Spleen (tissue), 11 donors: ENCODE results near the gene MICAL2. TPM values are rescaled to one million over a fixed set of nuclear protein-coding genes. Genes with fewer than 3 reads are reported as not detected.

Experiments used
- DNase-seq: peaks from one replicate; pipeline ENCODE4 v3.0.0-alpha.2; 2020
- H3K27ac ChIP-seq, 8 donors: fragments of 200-600 bp; sonication (generic) in 7 of 8; 1 replicate in 4 of 8; 2 replicates in 4 of 8; pipeline versions ENCODE4 v1.5.0 to v1.8.0; 2016 to 2021; ENCODE audit warnings: inconsistent platforms in 4 of 8, mild to moderate bottlenecking in 4 of 8, moderate library complexity in 1 of 8
- H3K27me3 ChIP-seq, 7 donors: fragments of 200-600 bp; sonication (generic) in 6 of 7; replicated peaks in 1 of 7; 1 replicate in 4 of 7; 2 replicates in 3 of 7; pipeline versions ENCODE4 v1.5.0 to v1.8.0; 2016 to 2021; ENCODE audit warnings: inconsistent platforms in 3 of 7, mild to moderate bottlenecking in 1 of 7
- H3K36me3 ChIP-seq, 6 donors: fragments of 200-600 bp; sonication (generic) in 5 of 6; 1 replicate in 4 of 6; 2 replicates in 2 of 6; pipeline versions ENCODE4 v1.5.0 to v1.8.0; 2016 to 2021; ENCODE audit warnings: inconsistent platforms in 2 of 6
- H3K4me1 ChIP-seq, 6 donors: fragments of 200-600 bp; sonication (generic) in 5 of 6; 1 replicate in 3 of 6; 2 replicates in 3 of 6; pipeline versions ENCODE4 v1.5.0 to v1.8.0; 2016 to 2021; ENCODE audit warnings: inconsistent platforms in 3 of 6
- H3K4me3 ChIP-seq, 8 donors: fragments of 200-600 bp; sonication (generic) in 7 of 8; 1 replicate in 4 of 8; 2 replicates in 4 of 8; pipeline versions ENCODE4 v1.5.0 to v1.8.0; 2016 to 2021; ENCODE audit warnings: inconsistent platforms in 4 of 8, mild to moderate bottlenecking in 4 of 8, moderate library complexity in 2 of 8
- H3K9me3 ChIP-seq, 8 donors: fragments of 200-600 bp; sonication (generic) in 7 of 8; 1 replicate in 4 of 8; 2 replicates in 4 of 8; pipeline versions ENCODE4 v1.5.0 to v1.8.0; 2016 to 2021; ENCODE audit warnings: inconsistent platforms in 4 of 8
- CTCF ChIP-seq, 11 experiments: fragments of 200-600 bp in 7 of 11; fragments of 450-650 bp in 4 of 11; sonication (generic) in 4 of 11; IDR thresholded peaks in 8 of 11; conservative IDR thresholded peaks in 3 of 11; 1 replicate in 7 of 11; 2 replicates in 4 of 11; pipeline versions ENCODE4 v1.4.0 to v1.8.0; 2016 to 2021; ENCODE audit warnings: antibody characterized with exemption in 11 of 11, inconsistent platforms in 4 of 11, mild to moderate bottlenecking in 1 of 11
- POLR2A ChIP-seq, 3 donors: fragments of 450-650 bp; IDR thresholded peaks; one replicate each; pipeline ENCODE4 v1.5.1; 2017; ENCODE audit warnings: antibody characterized with exemption in 3 of 3, mild to moderate bottlenecking in 1 of 3
- POLR2AphosphoS5 ChIP-seq, 3 donors: sonication (generic); formaldehyde crosslinking; IDR thresholded peaks; one replicate each; pipeline ENCODE4 v1.5.1; 2017; ENCODE audit warnings: antibody characterized with exemption in 3 of 3
- WGBS, 5 donors: extraction: QIAGEN DNeasy Blood & Tissue Kit in 3 of 5; methylation state at CpG; one replicate each; pipeline versions ENCODE4 v1.1.5 to v1.1.7; 2013 to 2018; 5-methylcytosine and 5-hydroxymethylcytosine counted together
- intact Hi-C: fragments of 100-400 bp; cut with DNase I; formaldehyde crosslinking; loops from one replicate; pipeline ENCODE4 v1.15.0; 2023; ENCODE audit warnings: low total_unique reads
- polyA plus RNA-seq, 3 donors: library from polyadenylated mRNA; stranded (reverse); fragments of 200-250 nt; gene quantifications; one replicate each; pipeline ENCODE4 v1.2.1, GENCODE V29; 2013
- total RNA-seq, 7 donors: library from RNA; depleted of rRNA in 3 of 7; stranded (reverse); fragments of >200 nt in 3 of 7; fragmentation: NEBNext Ultra II Directional in 4 of 7; extraction: Animal tissue kit (Norgen Biotek cat#: 25700) in 4 of 7; gene quantifications; one replicate each; pipeline versions ENCODE4 v1.1.0 to v1.2.1, GENCODE V29; 2016 to 2021
- donor health status: healthy with polysubstance abuse.
- donor health status: DM: no; HTN: no; CAD: no; lungs with moderate emphysema.
- donor health status: DM: no; HTN: no; CAD: no.
- donor health status: Bipolar disorder and iron deficiency.
- donor health status: healthy.
- donor health status: DM: no; HTN: no; CAD: no.
- donor health status: DM: yes; HTN: yes; CAD: no.

Gene MICAL2
- total and polyA plus RNA-seq, 10 donors = 1.9 to 50.8 (median 32.3) TPM

GRCh38 chr11:12193515-12194336 lies 83.3 kb downstream of the MICAL2 start:
- no peaks in the 10 kb centered on the region for H3K9me3 ChIP-seq
- H3K4me1 ChIP-seq = peaks cover 0 to 24% (median 9%) of the 10 kb centered on the region in 6 donors
- no peak for TF ChIP-seq CTCF (IDR thresholded peaks at IDR 0.05 in 8 of 11, conservative IDR thresholded peaks at IDR 0.05 in 3 of 11)
- no peak for TF ChIP-seq POLR2A (IDR thresholded peaks at IDR 0.05)
- no peak for TF ChIP-seq POLR2AphosphoS5 (IDR thresholded peaks at IDR 0.05)
- 93 to 98% (median 96%) methylated on average over 3 of the region's 3 CpGs for WGBS, 5 donors
- intact Hi-C loops = no loop called here
- H3K27ac ChIP-seq = no peak overlapping the region
- no peak overlapping the region for H3K4me3 ChIP-seq
- H3K36me3 ChIP-seq = no peaks in the 10 kb centered on the region
- no peak for DNase-seq
- no peaks in the 10 kb centered on the region for H3K27me3 ChIP-seq

- DNase-seq = no peak
- WGBS, 5 donors = 49 to 65% (median 59%) methylated on average over 5 of the region's 5 CpGs
- Histone ChIP-seq H3K4me1 (peaks cover 0 to 44% (median 15%) of the 10 kb centered on the region in 6 donors), H3K27ac (peak overlapping the region in 7 of 8 donors; percentile 6 to 84 (median 60)), H3K36me3 (no peaks in the 10 kb centered on the region), H3K4me3 (peak overlapping the region in 4 of 8 donors; percentile 1 to 57 (median 20)), H3K9me3 (no peaks in the 10 kb centered on the region), H3K27me3 (no peaks in the 10 kb centered on the region)
- no peak for TF ChIP-seq POLR2A (IDR thresholded peaks at IDR 0.05)
- TF ChIP-seq CTCF (IDR thresholded peaks at IDR 0.05 in 8 of 11, conservative IDR thresholded peaks at IDR 0.05 in 3 of 11) = no peak
- peak in 1 of 3 donors; percentile 54 for TF ChIP-seq POLR2AphosphoS5 (IDR thresholded peaks at IDR 0.05)
- intact Hi-C loops = no loop called here
Observed at GRCh38 chr11:12195768-12196167, 85.4 kb downstream of the MICAL2 start.

GRCh38 chr11:12196308-12196707 lies 85.9 kb downstream of the MICAL2 start:
- H3K36me3 ChIP-seq = no peaks in the 10 kb centered on the region
- TF ChIP-seq POLR2A (IDR thresholded peaks at IDR 0.05) (no peak), POLR2AphosphoS5 (IDR thresholded peaks at IDR 0.05) (no peak), CTCF (IDR thresholded peaks at IDR 0.05 in 8 of 11, conservative IDR thresholded peaks at IDR 0.05 in 3 of 11) (no peak)
- H3K4me1 ChIP-seq = peaks cover 0 to 49% (median 15%) of the 10 kb centered on the region in 6 donors
- intact Hi-C loops = no loop called here
- H3K27me3 ChIP-seq = no peaks in the 10 kb centered on the region
- no peak for DNase-seq
- peak overlapping the region in 7 of 8 donors; percentile 6 to 84 (median 60) for H3K27ac ChIP-seq
- peak overlapping the region in 5 of 8 donors; percentile 12 to 57 (median 15) for H3K4me3 ChIP-seq
- no peaks in the 10 kb centered on the region for H3K9me3 ChIP-seq
- 71 to 79% (median 75%) methylated on average over 2 of the region's 2 CpGs for WGBS, 5 donors

GRCh38 chr11:12196872-12197271 lies 86.5 kb downstream of the MICAL2 start:
- DNase-seq = no peak
- no peaks in the 10 kb centered on the region for H3K9me3 ChIP-seq
- peak overlapping the region in 4 of 8 donors; percentile 12 to 57 (median 18) for H3K4me3 ChIP-seq
- H3K27ac ChIP-seq = peak overlapping the region in 7 of 8 donors; percentile 6 to 84 (median 60)
- no peaks in the 10 kb centered on the region for H3K36me3 ChIP-seq
- intact Hi-C loops = no loop called here
- TF ChIP-seq POLR2A (IDR thresholded peaks at IDR 0.05) (no peak), CTCF (IDR thresholded peaks at IDR 0.05 in 8 of 11, conservative IDR thresholded peaks at IDR 0.05 in 3 of 11) (no peak), POLR2AphosphoS5 (IDR thresholded peaks at IDR 0.05) (no peak)
- no peaks in the 10 kb centered on the region for H3K27me3 ChIP-seq
- H3K4me1 ChIP-seq = peaks cover 0 to 51% (median 15%) of the 10 kb centered on the region in 6 donors
